Glomerular endothelial cell (primary cell): ENCODE data around the gene LRP5. TPM values are rescaled to one million over a fixed set of nuclear protein-coding genes. Genes with fewer than 3 reads are reported as not detected.
"Not testable (repeated sequence)": the region's sequence is repeated elsewhere in the genome, so short reads cannot be mapped to it uniquely, and the experiment has no call there.

Experiments
- DNase-seq: peaks from one replicate; pipeline ENCODE4 v3.0.0-alpha.2; 2011; ENCODE audit warnings: low read depth, low spot score; ENCODE audit errors: extremely low read depth
- total RNA-seq: library from RNA; depleted of rRNA; stranded (reverse); fragments of >200 nt; gene quantifications from 2 replicates; pipeline ENCODE4 v1.2.3, GENCODE V29; 2015

Gene LRP5
- total RNA-seq, 1 donor from 2014 or later = 72.2 TPM

GRCh38 chr11:68436985-68437926 is 124.9 kb downstream of the LRP5 start:
- peak; percentile 47 for DNase-seq

GRCh38 chr11:68437927-68438657 is 125.7 kb downstream of the LRP5 start:
- DNase-seq = no peak

DNA sequence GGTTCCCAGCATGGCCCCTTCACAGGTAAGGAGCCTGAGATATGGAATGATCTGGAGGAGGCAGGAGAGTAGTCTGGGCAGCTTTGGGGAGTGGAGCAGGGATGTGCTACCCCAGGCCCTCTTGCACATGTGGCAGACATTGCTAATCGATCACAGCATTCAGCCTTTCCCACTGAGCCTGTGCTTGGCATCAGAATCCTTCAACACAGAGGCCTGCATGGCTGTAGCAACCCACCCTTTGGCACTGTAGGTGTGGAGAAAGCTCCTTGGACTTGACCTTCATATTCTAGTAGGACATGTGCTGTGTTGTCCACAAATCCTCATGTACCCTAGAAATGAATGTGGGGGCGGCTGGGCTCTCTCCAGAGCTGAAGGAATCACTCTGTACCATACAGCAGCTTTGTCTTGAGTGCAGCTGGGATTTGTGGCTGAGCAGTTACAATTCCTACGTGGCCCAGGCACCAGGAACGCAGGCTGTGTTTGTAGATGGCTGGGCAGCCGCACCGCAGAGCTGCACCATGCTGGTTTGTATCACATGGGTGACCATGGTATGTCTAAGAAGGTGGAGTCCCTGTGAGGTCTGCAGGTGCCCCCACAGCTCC is 126.4 kb downstream of the LRP5 start:
- no peak for DNase-seq

GRCh38 chr11:68439355-68440065 is 127.1 kb downstream of the LRP5 start:
- no peak for DNase-seq

DNA sequence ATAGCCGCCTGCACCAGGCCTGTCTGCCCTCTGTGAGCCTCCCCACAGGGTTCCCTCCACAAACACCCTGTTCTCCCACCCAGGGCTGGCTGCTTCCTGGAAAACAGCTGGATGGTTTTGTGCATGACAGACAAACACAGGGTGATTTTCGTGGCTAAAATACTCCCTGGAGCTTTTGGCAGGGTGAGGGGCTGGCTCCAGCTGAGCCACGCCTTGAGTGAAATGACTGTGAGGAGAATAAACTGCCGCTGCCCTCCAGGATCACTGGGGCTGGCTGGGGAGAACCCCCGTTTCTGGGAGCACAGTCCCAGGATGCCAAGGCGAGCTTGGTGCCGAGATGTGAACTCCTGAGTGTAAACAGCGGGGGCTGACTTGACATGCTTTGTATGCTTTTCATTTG is 127.8 kb downstream of the LRP5 start:
- DNase-seq = no peak

DNA sequence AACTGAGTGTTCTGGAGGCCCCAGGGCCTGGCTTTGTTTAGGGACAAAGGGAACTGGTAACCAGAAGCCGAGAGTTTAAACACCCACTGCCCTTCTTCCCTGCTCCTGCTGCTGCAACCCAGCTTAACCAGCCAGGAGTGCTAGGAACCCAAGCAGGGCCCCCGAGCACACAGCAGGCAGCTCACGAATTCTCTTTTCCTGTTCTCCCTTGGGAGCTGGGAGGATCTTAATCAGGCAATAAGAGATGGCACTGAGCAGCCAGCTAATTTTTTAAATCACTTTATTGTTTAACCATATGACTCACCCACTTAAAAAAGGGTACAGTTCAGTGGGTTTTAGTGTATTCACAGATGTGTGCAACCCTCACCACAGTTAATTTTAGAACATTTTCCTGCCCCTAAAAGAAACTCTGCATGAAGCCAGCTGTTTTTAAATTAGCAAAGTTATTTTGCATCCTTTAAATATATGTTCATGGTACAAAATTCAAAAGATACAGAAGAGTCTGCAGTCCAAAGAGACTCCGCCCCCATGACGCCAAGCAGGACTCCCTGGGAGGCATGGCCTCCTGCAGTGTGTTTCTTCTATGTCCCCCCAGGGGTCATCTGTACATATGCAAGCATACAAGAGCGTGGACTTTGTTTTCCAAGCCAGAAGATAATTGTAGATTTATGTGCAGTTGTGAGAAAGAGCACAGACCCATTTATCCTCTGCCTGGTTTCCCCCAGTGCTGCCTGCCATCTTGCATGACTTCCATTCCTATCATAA is 129.3 kb downstream of the LRP5 start:
- no peak for DNase-seq

GRCh38 chr11:68442433-68442832 is 130.0 kb downstream of the LRP5 start:
- no peak for DNase-seq

- no peak for DNase-seq
Measured at GRCh38 chr11:68444566-68444965, 132.2 kb downstream of the LRP5 start.

DNA sequence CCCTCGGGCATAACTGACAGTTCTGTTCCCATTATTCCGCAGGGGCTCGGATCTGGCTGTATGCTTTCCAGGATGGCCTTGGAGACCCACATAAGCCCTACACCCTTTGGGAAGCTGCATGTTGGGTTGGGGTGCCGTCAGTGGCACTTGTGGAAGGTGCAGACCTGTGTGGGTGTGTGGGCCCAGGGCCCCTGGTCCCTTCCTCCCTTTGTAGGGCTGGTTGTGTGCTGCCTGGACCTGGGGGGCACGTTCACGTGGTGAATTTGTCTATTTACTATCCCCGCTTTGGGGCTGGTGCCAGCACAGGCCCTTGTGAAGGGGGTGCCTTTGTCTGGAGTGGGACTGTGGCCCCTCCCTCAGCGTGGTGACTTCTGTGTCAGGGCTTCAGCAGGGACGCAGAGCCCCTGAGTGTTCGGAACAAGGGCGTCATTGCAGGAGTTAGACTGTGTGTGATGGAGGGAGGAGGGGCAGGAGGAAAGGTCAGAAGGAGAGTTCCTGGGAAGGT is 133.2 kb downstream of the LRP5 start:
- DNase-seq = no peak

- no peak for DNase-seq
Measured at GRCh38 chr11:68446046-68446725, 133.8 kb downstream of the LRP5 start.

GRCh38 chr11:68447015-68447801 is 134.8 kb downstream of the LRP5 start:
- DNase-seq = peak; percentile 20

GRCh38 chr11:68447914-68448313 is 135.5 kb downstream of the LRP5 start:
- DNase-seq = not testable (repeated sequence)

- DNase-seq = no peak
Measured at GRCh38 chr11:68448604-68449011, 136.2 kb downstream of the LRP5 start.

GRCh38 chr11:68449951-68450350 is 137.6 kb downstream of the LRP5 start:
- no peak for DNase-seq

DNA sequence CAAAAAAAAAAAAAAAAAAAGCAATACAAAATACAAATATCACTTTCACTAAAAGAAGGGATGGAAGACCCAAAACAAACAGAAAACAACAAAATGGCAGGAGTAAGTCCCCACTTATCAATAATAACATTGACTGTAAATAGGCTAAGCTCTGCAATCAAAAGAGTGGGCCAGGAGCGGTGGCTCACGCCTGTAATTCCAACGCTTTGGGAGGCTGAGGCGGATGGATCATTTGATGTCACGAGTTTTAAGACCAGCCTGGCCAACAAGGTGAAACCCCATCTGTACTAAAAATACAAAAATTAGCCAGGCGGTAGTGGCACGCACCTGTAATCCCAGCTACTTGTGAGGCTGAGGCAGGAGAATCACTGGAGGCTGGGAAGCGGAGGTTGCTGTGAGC is 138.3 kb downstream of the LRP5 start:
- DNase-seq = no peak

DNA sequence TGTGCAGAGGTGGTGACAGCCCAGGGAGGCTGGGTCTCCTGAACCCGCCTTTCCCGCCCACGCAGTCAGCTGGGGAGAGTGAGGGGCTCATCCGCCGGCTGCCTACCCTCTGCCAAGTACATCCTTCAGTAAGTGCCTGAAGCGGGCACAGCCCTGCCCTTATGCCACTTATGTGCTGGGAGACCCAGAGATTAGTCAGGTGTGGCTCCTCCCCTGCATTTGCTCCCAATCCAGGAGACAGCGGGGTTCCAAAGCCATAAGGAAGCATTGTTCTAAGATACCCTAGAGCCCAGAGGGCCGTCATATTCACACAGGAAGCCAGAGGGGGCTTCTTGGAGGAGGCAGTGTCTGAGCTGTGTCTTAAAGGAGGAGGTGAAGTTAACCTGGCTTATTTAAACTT is 142.4 kb downstream of the LRP5 start:
- no peak for DNase-seq

DNA sequence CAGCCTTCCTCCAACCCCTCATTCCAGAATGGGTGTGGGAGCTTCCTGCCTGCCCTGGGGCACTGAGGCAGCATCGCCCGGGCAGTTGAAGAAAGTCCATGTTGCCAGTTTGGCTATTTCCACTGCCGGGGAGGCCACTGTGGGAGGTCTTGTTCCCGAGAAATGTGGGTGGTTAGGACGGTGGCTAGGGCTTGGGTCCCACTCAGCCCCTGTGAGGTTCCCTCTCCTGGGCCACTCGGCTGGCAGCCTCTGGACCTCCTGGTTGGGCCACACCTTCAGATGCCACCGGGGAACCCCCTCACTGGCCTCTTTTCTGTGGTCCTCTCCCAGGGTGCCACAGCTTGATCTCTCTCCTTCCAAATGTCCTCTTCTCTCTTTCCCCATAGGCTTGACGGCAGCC is 143.1 kb downstream of the LRP5 start:
- no peak for DNase-seq

DNA sequence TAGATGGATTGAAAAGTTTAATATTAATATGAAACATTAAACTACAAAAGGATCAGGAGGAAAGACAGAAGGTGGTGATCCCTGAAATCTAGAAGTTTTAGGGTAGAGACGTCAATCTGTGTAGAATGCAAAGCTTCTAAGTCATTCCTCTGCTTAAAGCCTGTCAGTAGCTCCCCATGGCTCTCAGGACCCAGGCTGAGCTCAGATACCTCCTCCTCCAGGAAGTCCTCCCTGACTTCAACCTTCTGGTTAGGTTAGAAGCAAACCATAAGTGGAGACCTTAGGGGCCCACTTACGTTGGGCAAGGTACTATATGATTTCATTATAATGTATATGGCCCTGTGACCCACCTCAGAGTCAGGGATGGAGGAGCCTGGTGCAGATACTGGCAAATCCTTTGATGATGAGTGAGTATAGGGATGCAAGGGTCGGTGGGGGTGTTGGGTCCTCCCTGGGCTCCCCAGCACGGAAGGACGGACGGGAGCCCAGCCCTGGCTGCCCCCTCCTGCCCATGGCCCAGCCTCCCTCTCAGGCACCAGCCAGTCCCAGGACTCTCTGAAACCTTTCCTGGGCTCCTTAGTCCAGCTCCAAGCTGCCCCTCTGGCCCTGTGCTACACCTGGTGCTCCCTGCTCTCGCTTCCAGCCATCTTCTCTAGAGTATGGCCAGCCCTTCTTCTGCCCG is 145.0 kb downstream of the LRP5 start:
- no peak for DNase-seq
